DLD1 (cell line): ENCODE results near the gene ALKBH8.
"Not testable (repeated sequence)": the region's sequence is repeated elsewhere in the genome, so short reads cannot be mapped to it uniquely, and the experiment has no call there.

Experiments used
- in situ Hi-C: cut with HindIII; loops from 2 replicates; pipeline ENCODE4 v1.10.0; 2017; ENCODE audit warnings: low sequenced_read_pairs

ALKBH8 gene

GRCh38 chr11:107579169-107579568 is 13.6 kb upstream of the ALKBH8 start:
- in situ Hi-C loops = not testable (repeated sequence)

GRCh38 chr11:107577346-107577711 is 11.8 kb upstream of the ALKBH8 start:
- in situ Hi-C loops = no loop called here

GRCh38 chr11:107576497-107577345 is 11.2 kb upstream of the ALKBH8 start:
- in situ Hi-C loops = not testable (repeated sequence)

- in situ Hi-C loops = no loop called here
Observed at GRCh38 chr11:107573438-107573837, 7.9 kb upstream of the ALKBH8 start.

- in situ Hi-C loops = no loop called here
Observed at GRCh38 chr11:107570015-107570414, 4.5 kb upstream of the ALKBH8 start.

- in situ Hi-C loops = no loop called here
Observed at GRCh38 chr11:107567739-107568335, 2.3 kb upstream of the ALKBH8 start.

GRCh38 chr11:107566569-107566968 is 1.0 kb upstream of the ALKBH8 start:
- in situ Hi-C loops = no loop called here

GRCh38 chr11:107565955-107566501 is 493 bp upstream of the ALKBH8 start:
- in situ Hi-C loops = not testable (repeated sequence)

GRCh38 chr11:107564877-107565218 is 687 bp downstream of the ALKBH8 start:
- in situ Hi-C loops = no loop called here

- in situ Hi-C loops = no loop called here
Observed at GRCh38 chr11:107563702-107564101, 1.8 kb downstream of the ALKBH8 start.

- in situ Hi-C loops = no loop called here
Observed at GRCh38 chr11:107562647-107563208, 2.8 kb downstream of the ALKBH8 start.

GRCh38 chr11:107561688-107562087 is 3.8 kb downstream of the ALKBH8 start:
- in situ Hi-C loops = no loop called here

- in situ Hi-C loops = no loop called here
Observed at GRCh38 chr11:107550304-107550703, 15.2 kb downstream of the ALKBH8 start.

GRCh38 chr11:107549954-107550285 is 15.6 kb downstream of the ALKBH8 start:
- in situ Hi-C loops = no loop called here

GRCh38 chr11:107549253-107549953 is 16.1 kb downstream of the ALKBH8 start:
- in situ Hi-C loops = no loop called here

- in situ Hi-C loops = no loop called here
Observed at GRCh38 chr11:107547961-107548360, 17.6 kb downstream of the ALKBH8 start.

- in situ Hi-C loops = no loop called here
Observed at GRCh38 chr11:107545101-107545514, 20.4 kb downstream of the ALKBH8 start.

- in situ Hi-C loops = no loop called here
Observed at GRCh38 chr11:107538821-107539220, 26.7 kb downstream of the ALKBH8 start.

- in situ Hi-C loops = no loop called here
Observed at GRCh38 chr11:107538239-107538638, 27.3 kb downstream of the ALKBH8 start.

GRCh38 chr11:107537155-107537554 is 28.4 kb downstream of the ALKBH8 start:
- in situ Hi-C loops = not testable (repeated sequence)

GRCh38 chr11:107526197-107526596 is 39.3 kb downstream of the ALKBH8 start:
- in situ Hi-C loops = loop anchor here (5.0 kb wide), 1 partner anchor 69 kb away; the partner anchor contains the start of gene CWF19L2
